ENCODE data around the gene PPP1CA.

PPP1CA gene

DNA sequence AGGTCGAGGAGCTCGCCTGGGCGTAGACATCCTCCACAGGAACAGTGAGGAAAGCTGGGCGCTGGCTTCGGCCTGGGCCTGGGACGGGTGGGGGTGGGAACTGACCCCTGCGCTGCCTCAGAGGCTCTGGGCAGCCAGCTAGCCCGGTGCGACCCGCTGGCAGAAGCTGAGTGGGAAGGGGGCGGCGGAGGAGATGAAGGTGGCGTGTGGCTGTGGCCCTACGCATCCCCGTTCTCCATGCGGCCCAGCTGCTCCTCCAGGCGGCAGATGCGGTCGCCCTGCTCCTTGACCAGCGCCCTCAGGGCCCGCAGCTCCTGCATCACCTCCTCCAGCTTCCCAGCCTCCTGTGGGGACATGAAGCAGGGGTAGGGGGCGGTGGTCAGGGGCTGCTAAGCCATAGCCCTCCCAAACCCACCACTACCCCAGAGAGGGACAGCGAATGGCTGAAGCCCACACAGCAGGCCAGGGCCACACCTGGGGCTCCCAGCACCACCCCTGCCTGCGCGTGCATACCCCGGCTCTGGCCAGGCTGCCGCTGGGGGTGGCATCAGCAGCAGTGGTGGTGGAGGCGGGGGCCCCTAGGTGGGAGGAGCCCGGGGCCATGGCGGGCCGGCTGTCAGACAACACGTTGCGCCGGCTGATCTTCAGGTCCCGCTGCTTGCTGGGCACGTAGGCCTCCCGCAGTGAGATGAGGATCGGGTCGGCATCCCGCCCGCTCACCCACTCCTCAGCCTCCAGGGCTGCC is 36.7 kb upstream of the PPP1CA start:
- TF ChIP-seq POLR2A (IDR thresholded peaks at IDR 0.05; ENCODE audit: low read length) (no peak), GATA1 (IDR thresholded peaks at IDR 0.05; ENCODE audit: low read depth, low read length) (no peak)
- no peak for DNase-seq

DNA sequence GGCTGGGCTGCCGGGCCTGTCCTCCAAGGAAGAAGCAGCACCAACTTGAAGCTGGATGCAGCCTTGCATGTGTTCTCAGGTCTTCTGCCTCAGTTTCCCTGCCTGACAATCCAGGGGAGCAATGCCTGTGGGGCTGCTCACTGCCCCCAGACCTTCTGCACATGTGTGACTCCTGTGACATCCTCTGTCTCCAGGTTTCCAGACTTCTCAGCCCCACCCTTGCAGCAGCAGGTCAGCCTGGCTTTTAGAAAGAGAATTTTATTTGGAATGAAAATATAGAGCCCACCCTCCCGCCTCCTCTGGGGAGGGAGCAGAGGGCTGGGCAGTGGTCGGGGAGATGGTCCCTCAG is 36.1 kb upstream of the PPP1CA start:
- no peak for TF ChIP-seq POLR2A (IDR thresholded peaks at IDR 0.05; ENCODE audit: low read length)
- no peak for TF ChIP-seq GATA1 (IDR thresholded peaks at IDR 0.05; ENCODE audit: low read depth, low read length)
- no peak for DNase-seq

DNA sequence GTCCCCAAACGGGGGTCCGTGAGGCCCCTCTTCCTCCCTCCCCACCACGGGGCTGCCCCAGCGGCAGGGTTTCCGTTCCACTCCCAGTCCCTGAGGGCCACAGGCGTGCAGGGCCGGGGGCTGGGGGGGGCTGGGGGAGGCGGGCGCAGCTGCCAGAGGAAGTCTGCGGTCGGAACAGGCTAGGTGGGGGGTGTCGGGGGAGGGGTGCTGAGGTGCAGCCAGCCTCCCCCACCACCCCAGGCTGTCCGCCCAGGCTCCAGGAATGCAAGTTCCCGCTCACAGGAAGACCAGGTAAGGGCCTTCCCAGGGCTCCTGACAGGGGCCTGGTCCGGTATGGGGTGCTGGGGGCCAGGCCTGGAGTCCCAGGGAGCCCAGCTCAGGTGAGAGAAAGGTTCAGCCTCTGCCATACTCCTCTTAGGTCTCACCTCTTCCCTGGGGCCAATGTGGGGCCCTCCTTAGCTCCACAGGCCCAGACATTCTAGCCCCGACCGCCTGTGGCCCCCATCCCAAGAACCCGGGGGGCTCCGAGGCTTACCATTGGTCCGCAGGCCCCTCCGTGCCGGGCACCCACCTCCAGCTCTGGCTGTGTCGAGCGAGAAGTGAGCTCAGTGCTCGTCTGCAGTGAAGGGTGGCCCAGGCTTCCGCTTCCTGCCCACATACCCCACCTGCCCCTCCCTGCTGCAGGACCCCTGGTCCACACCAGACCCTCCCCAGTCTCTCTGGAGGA is 35.6 kb upstream of the PPP1CA start, which contains the start of gene PTPRCAP:
PTPRCAP (minus strand) TSS at position 601 of the 727 bp plus-strand sequence; CDS start at position 538, 63 bp downstream.
- DNase-seq, result no peak
- TF ChIP-seq POLR2A (IDR thresholded peaks at IDR 0.05; ENCODE audit: low read length), result no peak
- no peak for TF ChIP-seq GATA1 (IDR thresholded peaks at IDR 0.05; ENCODE audit: low read depth, low read length)

DNA sequence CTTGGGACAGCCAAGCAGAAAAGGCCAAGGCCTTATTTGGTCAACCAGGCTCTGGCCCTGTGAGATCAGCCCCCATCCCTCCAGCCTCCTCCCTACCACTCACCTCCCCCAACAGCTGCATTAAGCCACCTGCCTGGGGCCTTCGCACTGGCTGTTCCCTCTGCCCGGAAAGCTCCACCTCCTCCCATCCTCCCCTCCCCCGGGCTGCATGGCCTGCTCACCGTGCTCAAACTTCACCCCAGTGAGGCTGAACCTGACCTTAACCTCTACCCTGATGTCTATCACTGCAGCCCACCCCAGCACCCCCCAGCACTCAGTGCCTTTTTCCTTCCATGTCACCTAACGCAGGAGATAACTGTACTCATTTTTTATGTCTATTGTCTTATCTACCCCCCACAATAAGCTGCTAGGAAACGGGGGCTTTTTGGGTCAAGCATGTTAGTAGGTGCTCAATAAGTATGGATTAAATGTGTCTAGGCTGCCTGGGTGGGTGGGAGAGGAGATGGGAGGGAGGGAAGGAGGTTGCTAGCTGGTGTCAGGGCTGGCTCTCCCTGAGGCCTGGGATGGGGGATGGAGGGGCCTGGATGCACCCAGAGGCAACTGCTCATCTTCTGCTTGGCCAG is 34.9 kb upstream of the PPP1CA start:
- TF ChIP-seq POLR2A (IDR thresholded peaks at IDR 0.05; ENCODE audit: low read length) (no peak), GATA1 (IDR thresholded peaks at IDR 0.05; ENCODE audit: low read depth, low read length) (no peak)

DNA sequence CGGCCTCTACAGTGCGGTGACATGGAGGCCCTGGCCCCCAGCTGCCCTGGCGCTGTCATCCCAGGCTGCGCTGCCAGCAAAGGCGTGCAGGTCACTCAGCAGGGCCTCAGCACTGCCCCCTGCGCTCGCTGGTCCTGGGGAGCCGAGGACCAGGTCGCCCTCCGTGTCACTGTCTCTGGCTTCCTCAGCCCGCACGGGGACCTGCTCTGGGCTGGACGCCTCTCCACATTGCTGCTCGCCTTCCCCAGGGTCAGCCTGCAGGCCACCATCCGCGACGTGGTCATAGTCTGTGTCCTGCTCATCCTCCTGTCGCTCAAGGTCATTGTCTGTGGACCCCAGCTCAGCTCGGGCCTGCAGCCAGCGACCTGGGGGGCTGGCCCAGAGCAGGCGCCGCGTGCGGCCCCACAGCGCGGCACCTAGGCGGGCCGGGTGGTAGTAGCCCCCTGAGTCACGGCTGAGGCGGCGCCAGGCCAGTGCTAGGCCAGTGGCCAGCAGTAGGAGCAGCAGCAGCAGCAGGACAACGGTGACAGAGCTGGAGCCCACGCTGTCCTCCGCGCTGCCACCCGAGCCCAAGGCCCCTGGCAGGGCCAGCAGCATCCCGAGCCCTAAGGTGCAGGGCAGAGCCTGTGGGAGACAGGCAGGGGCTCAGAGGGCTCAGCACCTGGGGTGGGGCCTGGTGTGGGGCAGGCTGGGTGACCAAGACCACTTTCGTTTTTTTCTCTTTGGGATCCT is 34.2 kb upstream of the PPP1CA start:
- TF ChIP-seq GATA1 (IDR thresholded peaks at IDR 0.05; ENCODE audit: low read depth, low read length), result no peak
- DNase-seq, result no peak

More for the DNA sequence above, 34.9 kb upstream of the PPP1CA start:
- DNase-seq, result peak in 1 of 2 experiments; percentile 48

DNA sequence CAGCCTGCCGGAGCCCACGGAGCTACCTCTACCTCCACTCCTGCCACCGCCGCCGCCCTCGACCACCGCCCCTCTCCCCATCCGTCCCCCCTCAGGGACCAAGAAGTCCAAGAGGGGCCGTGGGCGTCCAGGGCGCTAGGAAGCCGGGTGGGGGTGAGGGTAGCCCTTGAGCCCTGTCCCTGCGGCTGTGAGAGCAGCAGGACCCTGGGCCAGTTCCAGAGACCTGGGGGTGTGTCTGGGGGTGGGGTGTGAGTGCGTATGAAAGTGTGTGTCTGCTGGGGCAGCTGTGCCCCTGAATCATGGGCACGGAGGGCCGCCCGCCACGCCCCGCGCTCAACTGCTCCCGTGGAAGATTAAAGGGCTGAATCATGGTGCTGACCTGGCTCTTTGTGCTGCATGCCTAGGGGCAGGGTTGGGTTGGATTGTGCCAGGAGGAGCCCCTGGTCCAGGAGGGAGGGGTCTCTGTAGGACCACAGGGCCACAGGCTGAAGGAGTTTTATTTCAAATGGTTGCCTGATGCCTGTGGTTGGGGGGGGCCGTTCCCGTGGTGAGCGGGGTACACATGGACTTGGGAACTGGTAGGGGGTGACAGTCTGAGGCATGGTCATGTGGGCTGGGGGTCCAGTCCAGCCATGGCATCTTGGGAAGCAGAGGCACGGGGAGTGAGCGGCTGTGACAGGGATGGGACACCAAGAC is 33.5 kb upstream of the PPP1CA start:
- DNase-seq, result no peak
- TF ChIP-seq POLR2A (IDR thresholded peaks at IDR 0.05; ENCODE audit: low read length) (no peak), GATA1 (IDR thresholded peaks at IDR 0.05; ENCODE audit: low read depth, low read length) (no peak)

DNA sequence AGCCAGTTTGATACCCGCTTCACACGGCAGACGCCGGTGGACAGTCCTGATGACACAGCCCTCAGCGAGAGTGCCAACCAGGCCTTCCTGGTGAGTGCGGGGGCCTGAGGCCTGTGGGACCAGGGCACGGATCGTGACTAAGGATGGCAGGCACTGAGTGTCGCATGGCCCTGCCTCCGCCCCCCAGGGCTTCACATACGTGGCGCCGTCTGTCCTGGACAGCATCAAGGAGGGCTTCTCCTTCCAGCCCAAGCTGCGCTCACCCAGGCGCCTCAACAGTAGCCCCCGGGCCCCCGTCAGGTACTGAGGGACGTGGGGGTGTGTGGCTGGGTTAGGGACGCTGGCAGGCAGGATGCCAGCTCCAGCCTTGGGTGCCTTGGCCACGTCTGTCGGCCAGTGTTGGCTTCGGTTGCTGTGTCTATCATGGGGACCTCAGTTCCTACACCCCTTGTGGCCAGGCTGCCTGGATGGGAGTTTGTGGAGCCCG is 32.8 kb upstream of the PPP1CA start:
- DNase-seq, result no peak

DNA sequence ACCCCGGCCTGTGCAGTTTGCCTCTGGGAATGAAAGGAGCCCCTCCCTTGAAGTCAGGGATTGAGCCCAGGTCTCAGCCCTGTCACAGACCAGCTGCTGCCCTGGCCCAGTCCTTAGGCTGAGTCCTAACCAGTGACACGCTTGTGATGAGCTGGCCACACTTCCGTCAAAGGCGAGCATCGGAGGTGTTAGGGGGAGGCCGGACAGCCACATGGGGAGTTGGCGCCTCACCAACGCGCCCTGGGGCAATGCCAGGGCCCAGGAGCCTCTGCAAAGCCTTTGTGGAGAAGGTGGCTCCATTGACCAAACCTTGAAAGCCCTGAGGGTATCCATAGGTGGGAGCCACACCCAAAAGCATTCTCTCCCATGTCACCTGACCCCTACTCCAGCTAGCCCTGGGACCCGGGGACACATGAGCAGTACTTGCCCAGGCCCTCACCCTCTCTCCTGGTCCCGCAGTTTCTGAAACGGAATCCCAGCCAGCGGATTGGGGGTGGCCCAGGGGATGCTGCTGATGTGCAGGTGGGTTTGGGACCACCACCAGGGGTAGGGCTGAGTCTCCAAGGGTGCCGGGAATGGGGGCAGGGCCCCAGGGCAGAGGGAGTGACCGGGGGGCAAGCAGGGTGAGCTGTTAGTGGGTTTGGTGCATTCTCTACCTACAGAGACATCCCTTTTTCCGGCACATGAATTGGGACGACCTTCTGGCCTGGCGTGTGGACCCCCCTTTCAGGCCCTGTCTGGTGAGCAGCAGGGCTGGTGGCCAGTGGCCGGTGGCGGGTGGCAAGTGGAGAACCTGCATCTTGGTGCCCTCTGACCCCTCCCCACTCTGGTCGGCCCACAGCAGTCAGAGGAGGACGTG is 32.1 kb upstream of the PPP1CA start:
- no peak for DNase-seq
- TF ChIP-seq POLR2A (IDR thresholded peaks at IDR 0.05; ENCODE audit: low read length) (no peak), GATA1 (IDR thresholded peaks at IDR 0.05; ENCODE audit: low read depth, low read length) (no peak)

More for the DNA sequence above, 32.8 kb upstream of the PPP1CA start:
- TF ChIP-seq GATA1 (IDR thresholded peaks at IDR 0.05; ENCODE audit: low read depth, low read length) (no peak), POLR2A (IDR thresholded peaks at IDR 0.05; ENCODE audit: low read length) (no peak)

DNA sequence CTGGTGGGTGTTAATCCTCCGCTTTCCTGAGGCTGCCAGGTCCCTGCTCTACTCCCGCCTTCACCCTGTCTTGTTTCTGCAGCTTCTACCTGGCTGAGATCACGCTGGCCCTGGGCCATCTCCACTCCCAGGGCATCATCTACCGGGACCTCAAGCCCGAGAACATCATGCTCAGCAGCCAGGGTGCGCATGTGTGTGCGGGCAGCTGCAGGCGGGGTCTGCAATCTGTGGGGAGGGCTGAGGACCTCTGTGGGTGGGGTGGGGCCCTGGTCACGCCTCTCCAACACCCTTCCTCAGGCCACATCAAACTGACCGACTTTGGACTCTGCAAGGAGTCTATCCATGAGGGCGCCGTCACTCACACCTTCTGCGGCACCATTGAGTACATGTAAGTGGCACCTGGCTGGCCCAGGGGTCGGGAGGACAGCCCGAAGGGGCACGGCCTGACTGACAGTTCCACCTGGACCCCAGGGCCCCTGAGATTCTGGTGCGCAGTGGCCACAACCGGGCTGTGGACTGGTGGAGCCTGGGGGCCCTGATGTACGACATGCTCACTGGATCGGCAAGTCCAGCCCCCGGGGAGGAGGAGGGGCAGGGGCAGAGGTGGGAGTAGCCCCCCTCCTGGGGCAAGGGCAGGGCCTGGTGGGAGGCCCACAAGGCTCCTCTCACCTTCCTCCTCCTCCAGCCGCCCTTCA is 31.1 kb upstream of the PPP1CA start:
- no peak for TF ChIP-seq POLR2A (IDR thresholded peaks at IDR 0.05; ENCODE audit: low read length)
- no peak for TF ChIP-seq GATA1 (IDR thresholded peaks at IDR 0.05; ENCODE audit: low read depth, low read length)
- no peak for DNase-seq

DNA sequence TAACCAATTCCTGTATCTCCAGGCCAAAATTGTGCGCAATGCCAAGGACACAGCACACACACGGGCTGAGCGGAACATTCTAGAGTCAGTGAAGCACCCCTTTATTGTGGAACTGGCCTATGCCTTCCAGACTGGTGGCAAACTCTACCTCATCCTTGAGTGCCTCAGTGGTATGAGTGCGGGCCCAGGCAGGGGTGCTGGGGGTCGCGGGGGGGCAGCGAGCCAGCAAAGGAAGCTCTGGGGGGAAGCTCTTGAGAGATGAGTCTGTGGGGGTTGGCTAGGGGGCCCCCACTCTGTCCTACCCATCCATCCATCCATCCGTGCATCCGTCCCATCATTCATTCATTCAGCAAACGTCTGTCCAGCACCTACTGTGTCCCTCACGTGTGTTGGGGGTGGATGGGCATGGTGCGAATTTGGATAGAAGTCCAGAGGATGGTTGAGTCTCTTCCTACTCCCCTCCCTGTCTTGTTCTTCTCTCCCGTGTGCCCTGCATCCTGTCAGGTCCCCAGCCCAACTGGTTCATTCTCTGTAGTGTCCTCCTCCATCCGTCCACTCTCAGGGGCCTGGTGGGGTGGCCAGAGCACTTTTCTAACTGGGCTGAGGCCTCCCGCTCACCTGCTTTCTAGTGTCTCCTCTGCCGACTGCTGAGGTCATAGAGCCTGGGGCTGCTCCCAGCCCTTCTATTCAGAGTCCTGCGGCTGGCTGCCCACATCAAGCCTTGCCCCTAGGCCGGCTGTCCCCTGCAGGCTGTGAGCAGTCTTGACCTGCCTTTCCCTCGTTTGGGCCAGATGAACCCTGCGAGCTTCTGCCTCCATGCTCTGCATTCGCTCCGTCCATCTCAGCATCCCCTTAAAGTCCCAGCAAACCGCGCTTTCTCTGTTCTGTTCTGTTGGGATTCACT is 29.9 kb upstream of the PPP1CA start:
- DNase-seq, result no peak
- no peak for TF ChIP-seq POLR2A (IDR thresholded peaks at IDR 0.05; ENCODE audit: low read length)
- TF ChIP-seq GATA1 (IDR thresholded peaks at IDR 0.05; ENCODE audit: low read depth, low read length), result no peak

DNA sequence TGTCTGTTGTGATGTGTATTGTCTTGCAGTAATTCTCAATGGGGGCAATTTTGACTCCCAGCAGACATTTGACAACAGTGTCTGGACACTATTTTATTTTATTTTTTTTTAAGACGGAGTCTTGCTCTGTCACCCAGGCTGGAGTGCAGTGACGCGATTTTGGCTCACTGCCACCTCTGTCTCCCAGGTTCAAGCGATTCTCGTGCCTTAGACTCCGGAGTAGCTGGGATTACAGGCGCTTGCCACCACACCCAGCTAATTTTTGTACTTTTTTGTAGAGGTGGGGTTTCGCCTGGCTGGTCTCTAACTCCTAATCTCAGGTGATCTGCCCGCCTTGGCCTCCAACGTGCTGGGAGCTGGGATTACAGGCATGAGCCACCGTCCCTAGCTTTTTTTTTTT is 28.1 kb upstream of the PPP1CA start:
- TF ChIP-seq GATA1 (IDR thresholded peaks at IDR 0.05; ENCODE audit: low read depth, low read length) (no peak), POLR2A (IDR thresholded peaks at IDR 0.05; ENCODE audit: low read length) (no peak)
- no peak for DNase-seq

Measured in erythroblast (primary cell).